HG02884 (cell line): Measurements from ENCODE around the gene SLC10A6.

Experiments used
- ATAC-seq: cut with Tn5 transposase; IDR thresholded peaks from one replicate; pipeline ENCODE4 v1.9.1; 2021; ENCODE audit warnings: mild to moderate bottlenecking, moderate library complexity; ENCODE audit not compliant: unreplicated experiment

SLC10A6 gene

GRCh38 chr4:86853209-86853608 is 4.0 kb upstream of the SLC10A6 start:
- no peak for ATAC-seq

GRCh38 chr4:86848136-86848535 is 1.0 kb downstream of the SLC10A6 start:
- ATAC-seq, result no peak

GRCh38 chr4:86847571-86847970 is 1.6 kb downstream of the SLC10A6 start:
- no peak for ATAC-seq

GRCh38 chr4:86846921-86847320 is 2.3 kb downstream of the SLC10A6 start:
- no peak for ATAC-seq

GRCh38 chr4:86845593-86845992 is 3.6 kb downstream of the SLC10A6 start:
- no peak for ATAC-seq

- no peak for ATAC-seq
Measured at GRCh38 chr4:86841309-86841708, 7.9 kb downstream of the SLC10A6 start.

- ATAC-seq, result no peak
Measured at GRCh38 chr4:86840858-86841257, 8.3 kb downstream of the SLC10A6 start.

GRCh38 chr4:86837691-86838503 is 11.3 kb downstream of the SLC10A6 start:
- ATAC-seq, result no peak

- ATAC-seq, result no peak
Measured at GRCh38 chr4:86835677-86836076, 13.5 kb downstream of the SLC10A6 start.

GRCh38 chr4:86834901-86835300 is 14.3 kb downstream of the SLC10A6 start:
- ATAC-seq, result no peak

GRCh38 chr4:86833615-86834014 is 15.6 kb downstream of the SLC10A6 start:
- no peak for ATAC-seq

GRCh38 chr4:86831262-86832130 is 17.7 kb downstream of the SLC10A6 start:
- ATAC-seq, result no peak

- no peak for ATAC-seq
Measured at GRCh38 chr4:86825511-86825910, 23.7 kb downstream of the SLC10A6 start.

GRCh38 chr4:86822136-86822535 is 27.0 kb downstream of the SLC10A6 start:
- ATAC-seq, result no peak

GRCh38 chr4:86821151-86821550 is 28.0 kb downstream of the SLC10A6 start:
- no peak for ATAC-seq

- no peak for ATAC-seq
Measured at GRCh38 chr4:86819561-86819960, 29.6 kb downstream of the SLC10A6 start.

GRCh38 chr4:86818841-86819240 is 30.3 kb downstream of the SLC10A6 start:
- no peak for ATAC-seq

GRCh38 chr4:86818211-86818610 is 31.0 kb downstream of the SLC10A6 start:
- no peak for ATAC-seq

- ATAC-seq, result no peak
Measured at GRCh38 chr4:86816501-86817273, 32.5 kb downstream of the SLC10A6 start.

GRCh38 chr4:86815653-86816052 is 33.5 kb downstream of the SLC10A6 start:
- ATAC-seq, result no peak

- no peak for ATAC-seq
Measured at GRCh38 chr4:86810847-86811246, 38.3 kb downstream of the SLC10A6 start.
